ENCODE data around the gene GLCE.
"Not testable (repeated sequence)": the region's sequence is repeated elsewhere in the genome, so short reads cannot be mapped to it uniquely, and the experiment has no call there.

The GLCE gene

GRCh38 chr15:69133862-69134519, 26.4 kb upstream of the GLCE start:
- H3K4me3 ChIP-seq (ENCODE audit: low read depth, low read length) = no peak overlapping the region
- no peak for DNase-seq (ENCODE audit: low read depth)

- no peak overlapping the region for H3K4me3 ChIP-seq (ENCODE audit: low read depth, low read length)
- DNase-seq (ENCODE audit: low read depth) = no peak
Measured at GRCh38 chr15:69134791-69135190, 25.6 kb upstream of the GLCE start.

DNA sequence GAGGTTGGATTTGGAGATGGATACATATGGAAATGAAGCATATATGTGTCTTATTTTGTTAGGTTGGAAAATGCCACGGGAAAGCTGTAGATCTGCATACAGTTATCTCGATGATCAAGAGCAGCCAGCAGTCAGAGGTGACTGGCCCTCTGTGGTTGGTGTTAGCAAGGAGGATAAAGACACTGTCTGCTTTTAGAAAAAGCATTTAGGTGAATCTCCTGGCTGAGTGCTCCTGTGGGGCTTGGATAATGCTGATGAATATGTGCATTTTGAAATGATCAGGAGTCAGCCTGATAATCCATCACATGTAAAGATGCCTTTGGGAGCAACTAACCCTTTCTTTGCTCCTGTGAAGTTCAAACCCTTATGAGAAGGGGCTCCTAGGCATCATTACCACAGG, 24.9 kb upstream of the GLCE start:
- H3K4me3 ChIP-seq (ENCODE audit: low read depth, low read length) = no peak overlapping the region
- DNase-seq (ENCODE audit: low read depth) = no peak

GRCh38 chr15:69138963-69139362, 21.5 kb upstream of the GLCE start:
- DNase-seq (ENCODE audit: low read depth) = no peak
- H3K4me3 ChIP-seq (ENCODE audit: low read depth, low read length) = no peak overlapping the region

- DNase-seq (ENCODE audit: low read depth) = no peak
- no peak overlapping the region for H3K4me3 ChIP-seq (ENCODE audit: low read depth, low read length)
Measured at GRCh38 chr15:69140306-69140705, 20.1 kb upstream of the GLCE start.

GRCh38 chr15:69141286-69141701, 19.1 kb upstream of the GLCE start:
- DNase-seq (ENCODE audit: low read depth) = no peak
- H3K4me3 ChIP-seq (ENCODE audit: low read depth, low read length) = no peak overlapping the region

- DNase-seq (ENCODE audit: low read depth) = no peak
- H3K4me3 ChIP-seq (ENCODE audit: low read depth, low read length) = no peak overlapping the region
Measured at GRCh38 chr15:69141833-69142232, 18.6 kb upstream of the GLCE start.

GRCh38 chr15:69143756-69144436, 16.5 kb upstream of the GLCE start:
- no peak for DNase-seq (ENCODE audit: low read depth)
- H3K4me3 ChIP-seq (ENCODE audit: low read depth, low read length) = no peak overlapping the region

GRCh38 chr15:69144530-69144929, 15.9 kb upstream of the GLCE start:
- no peak overlapping the region for H3K4me3 ChIP-seq (ENCODE audit: low read depth, low read length)
- DNase-seq (ENCODE audit: low read depth) = no peak

- H3K4me3 ChIP-seq (ENCODE audit: low read depth, low read length) = no peak overlapping the region
- DNase-seq (ENCODE audit: low read depth) = no peak
Measured at GRCh38 chr15:69145149-69145693, 15.2 kb upstream of the GLCE start.

DNA sequence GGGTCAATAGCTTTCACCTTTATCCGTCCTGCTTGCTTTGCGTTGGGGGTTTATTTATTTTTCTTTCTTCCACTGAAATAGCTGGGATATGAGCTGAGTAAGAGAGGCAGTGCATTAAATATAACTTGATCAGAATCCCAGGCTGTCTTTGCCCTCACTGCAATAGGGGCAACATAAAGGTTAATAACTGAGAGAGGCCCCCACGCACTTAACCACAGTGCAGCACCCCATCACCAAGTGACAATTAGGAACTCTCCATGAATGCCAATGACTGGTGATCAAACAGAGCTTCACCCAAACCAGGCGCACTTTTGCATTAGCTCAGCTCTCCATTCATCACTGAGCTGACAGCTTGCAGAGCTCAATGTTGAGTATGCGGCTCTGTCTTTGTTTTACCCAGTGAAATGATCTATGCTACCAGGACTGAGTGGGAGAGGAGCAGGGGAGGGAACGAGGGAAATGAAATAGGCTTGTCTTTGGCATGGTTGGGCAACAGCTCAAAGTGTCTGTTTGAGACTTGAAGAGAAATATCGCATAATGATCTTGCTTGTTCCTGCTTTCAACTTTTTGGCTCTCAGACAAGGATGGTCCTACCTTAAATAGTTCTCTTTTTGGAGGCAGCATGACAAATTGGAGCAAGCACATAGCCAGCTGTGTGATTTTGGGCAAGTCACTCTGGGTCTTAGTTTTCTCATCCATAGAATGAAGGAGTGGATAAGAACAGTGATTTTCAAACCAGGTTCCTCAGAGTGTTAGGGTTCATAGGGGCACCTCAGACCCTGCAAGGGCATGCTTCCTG, 14.5 kb upstream of the GLCE start:
- no peak overlapping the region for H3K4me3 ChIP-seq (ENCODE audit: low read depth, low read length)
- no peak for DNase-seq (ENCODE audit: low read depth)

- DNase-seq (ENCODE audit: low read depth) = no peak
- no peak overlapping the region for H3K4me3 ChIP-seq (ENCODE audit: low read depth, low read length)
Measured at GRCh38 chr15:69146724-69147435, 13.6 kb upstream of the GLCE start.

DNA sequence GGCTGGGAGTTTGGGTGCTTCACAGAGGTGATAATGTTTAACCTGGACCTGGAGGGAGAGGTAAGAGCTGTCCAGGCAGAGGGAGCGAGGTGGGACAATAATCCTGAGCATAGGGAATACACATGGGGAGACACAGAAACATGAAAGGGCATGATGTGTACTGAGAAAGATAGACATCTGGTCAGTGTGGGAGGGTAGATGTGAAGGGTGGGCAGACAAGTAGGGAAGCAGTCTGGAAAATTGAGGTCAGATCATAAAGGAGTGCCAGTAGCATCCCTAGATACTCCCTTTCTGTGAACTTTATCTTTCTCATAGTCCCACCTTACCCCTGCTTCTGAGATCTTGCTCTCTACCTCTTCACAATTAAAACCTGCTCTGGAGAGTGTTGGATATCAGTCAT, 12.0 kb upstream of the GLCE start:
- no peak for DNase-seq (ENCODE audit: low read depth)
- H3K4me3 ChIP-seq (ENCODE audit: low read depth, low read length) = no peak overlapping the region

DNA sequence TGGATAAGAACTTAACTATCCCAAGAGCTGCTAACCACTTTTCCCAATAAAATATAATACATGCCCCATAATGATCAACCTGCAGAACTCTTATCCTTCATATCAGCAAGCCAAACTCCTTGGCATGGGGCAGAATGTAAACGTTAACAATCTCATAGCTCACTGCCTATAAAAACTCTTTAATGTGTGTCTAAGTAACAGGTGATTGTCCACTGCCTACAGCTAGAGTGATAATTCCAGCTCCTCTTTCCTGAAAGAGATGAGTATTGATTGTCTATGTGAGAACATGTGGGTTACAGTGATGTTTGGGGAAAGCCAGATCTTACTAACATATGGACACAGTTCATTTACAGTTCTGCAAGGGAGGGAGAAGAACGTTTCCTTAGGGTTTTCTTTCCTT, 11.3 kb upstream of the GLCE start:
- H3K4me3 ChIP-seq (ENCODE audit: low read depth, low read length) = no peak overlapping the region
- DNase-seq (ENCODE audit: low read depth) = no peak

DNA sequence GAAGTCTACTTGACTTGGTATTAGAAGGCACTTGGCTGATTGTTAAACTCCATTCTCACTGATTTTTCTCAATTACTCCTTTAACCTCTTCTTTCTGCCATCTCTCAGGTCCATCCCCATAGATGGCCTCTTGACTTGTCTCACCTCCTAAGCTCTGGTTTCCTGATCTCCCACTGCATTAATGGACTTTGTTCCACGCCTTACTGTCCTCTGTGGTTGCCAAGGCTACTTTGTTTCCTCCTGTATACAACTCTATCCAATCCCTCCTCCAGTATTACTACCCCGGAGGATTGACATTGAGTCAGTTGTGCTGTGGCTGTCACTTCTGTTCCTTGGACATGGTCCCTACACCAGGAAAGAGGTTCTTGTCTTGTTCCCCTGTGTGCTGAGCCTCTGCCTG, 10.6 kb upstream of the GLCE start:
- H3K4me3 ChIP-seq (ENCODE audit: low read depth, low read length) = no peak overlapping the region
- DNase-seq (ENCODE audit: low read depth) = no peak

- DNase-seq (ENCODE audit: low read depth) = no peak
- H3K4me3 ChIP-seq (ENCODE audit: low read depth, low read length) = no peak overlapping the region
Measured at GRCh38 chr15:69150336-69150735, 10.1 kb upstream of the GLCE start.

DNA sequence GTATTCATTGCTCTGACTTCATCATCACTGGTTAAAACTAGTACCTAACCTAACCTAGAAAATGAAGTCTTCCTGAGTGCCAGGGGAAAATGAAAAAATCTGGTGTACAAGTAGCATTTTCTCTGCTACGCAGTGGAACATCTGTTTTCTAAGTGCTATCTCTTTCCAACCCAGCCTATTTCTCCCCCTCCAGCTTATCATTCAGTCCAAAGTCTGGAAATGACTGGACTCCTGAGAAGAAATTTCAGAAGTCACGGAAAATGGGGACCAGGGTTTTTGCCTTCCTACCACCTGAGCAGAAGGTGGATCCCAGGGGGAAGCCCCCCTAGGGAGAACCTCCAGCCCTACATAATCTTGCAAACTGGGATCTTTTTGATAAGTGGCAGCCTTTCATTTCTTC, 9.6 kb upstream of the GLCE start:
- no peak overlapping the region for H3K4me3 ChIP-seq (ENCODE audit: low read depth, low read length)
- DNase-seq (ENCODE audit: low read depth) = no peak

GRCh38 chr15:69153046-69153445, 7.4 kb upstream of the GLCE start:
- DNase-seq (ENCODE audit: low read depth) = no peak
- H3K4me3 ChIP-seq (ENCODE audit: low read depth, low read length) = no peak overlapping the region

- DNase-seq (ENCODE audit: low read depth); H3K4me3 ChIP-seq (ENCODE audit: low read depth, low read length): not testable (repeated sequence)
Measured at GRCh38 chr15:69153587-69153986, 6.8 kb upstream of the GLCE start.

GRCh38 chr15:69154078-69154477, 6.4 kb upstream of the GLCE start:
- H3K4me3 ChIP-seq (ENCODE audit: low read depth, low read length) = no peak overlapping the region
- DNase-seq (ENCODE audit: low read depth) = no peak

All from skeletal muscle cell (primary cell).